Large intestine (tissue), 3 donors: ENCODE results near the gene PIAS3. TPM values are rescaled to one million over a fixed set of nuclear protein-coding genes. Genes with fewer than 3 reads are reported as not detected.

ENCODE experiments used
- DNase-seq, 2 donors: peaks; one replicate each; pipeline versions ENCODE4 v3.0.0 to v3.0.0-alpha.2; 2013
- H3K27ac ChIP-seq: one replicate; pipeline ENCODE4 v1.5.1; 2013; ENCODE audit warnings: low read length
- H3K27me3 ChIP-seq: 2 replicates; pipeline ENCODE4 v1.6.1; 2013; ENCODE audit warnings: low read length; ENCODE audit not compliant: control insufficient read depth, insufficient read depth
- H3K36me3 ChIP-seq: 2 replicates; pipeline ENCODE4 v1.6.1; 2013; ENCODE audit warnings: low read length; ENCODE audit not compliant: control insufficient read depth, insufficient read depth
- H3K4me1 ChIP-seq: one replicate; pipeline ENCODE4 v1.6.1; 2013; ENCODE audit warnings: low read length; ENCODE audit not compliant: control insufficient read depth, insufficient read depth
- H3K4me3 ChIP-seq: one replicate; pipeline ENCODE4 v1.5.1; 2013; ENCODE audit warnings: low read length
- H3K9me3 ChIP-seq: one replicate; pipeline ENCODE4 v1.6.1; 2013; ENCODE audit warnings: mild to moderate bottlenecking, low read depth, low read length, moderate library complexity; ENCODE audit not compliant: control insufficient read depth
- WGBS: methylation state at CpG from one replicate; pipeline ENCODE4 v1.1.5; 2013; ENCODE audit warnings: low lambda C conversion rate; ENCODE audit not compliant: insufficient coverage; 5-methylcytosine and 5-hydroxymethylcytosine counted together
- polyA plus RNA-seq: library from polyadenylated mRNA; unstranded; fragments of 120-200 nt; gene quantifications from one replicate; pipeline ENCODE4 v1.2.1, GENCODE V29; 2013

PIAS3 gene
- polyA plus RNA-seq, 1 donor: 25.6 TPM

DNA sequence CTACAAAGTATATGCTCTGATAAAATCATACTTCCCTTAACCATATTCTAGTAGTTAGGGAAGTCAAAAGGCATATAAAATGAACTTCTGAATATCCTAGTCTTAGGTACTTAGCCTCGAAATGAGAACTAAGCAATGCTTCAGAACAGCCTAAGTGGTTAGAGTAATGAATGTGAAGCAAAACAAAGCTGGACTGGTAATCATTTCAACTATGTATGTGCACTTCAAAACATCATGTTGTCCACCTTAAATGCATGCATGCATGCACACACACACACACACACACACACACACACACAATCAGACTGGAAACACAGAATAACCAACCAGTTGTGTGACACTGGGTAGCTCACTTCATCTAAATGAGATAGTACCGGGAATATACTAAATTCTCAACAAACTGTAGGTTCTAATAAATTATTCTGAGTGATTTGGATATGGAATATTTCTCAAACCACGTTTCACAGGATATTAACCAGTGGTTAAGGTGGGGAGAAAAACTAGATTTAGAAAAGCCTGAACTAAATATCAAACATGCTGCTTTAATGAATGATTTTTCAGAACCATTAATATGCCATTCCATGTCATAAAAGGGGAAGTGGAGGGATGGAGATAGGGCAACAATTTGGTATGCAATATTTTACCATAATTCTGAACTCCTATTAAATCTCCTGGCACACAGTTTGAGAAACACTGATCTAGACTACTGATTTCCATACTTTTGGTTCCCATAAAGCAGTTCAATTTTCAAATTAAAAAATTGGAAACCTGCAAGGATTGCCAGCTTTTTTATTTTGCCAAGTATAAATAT lies 54.4 kb downstream of the PIAS3 start:
- no peaks in the 10 kb centered on the region for H3K4me1 ChIP-seq
- H3K4me3 ChIP-seq: no peak overlapping the region
- no peaks in the 10 kb centered on the region for H3K27me3 ChIP-seq
- no peaks in the 10 kb centered on the region for H3K9me3 ChIP-seq
- H3K36me3 ChIP-seq: peaks cover 4% of the 10 kb centered on the region
- H3K27ac ChIP-seq: no peak overlapping the region
- DNase-seq: no peak
- WGBS: 80% methylated on average over 1 of the region's 3 CpGs

DNA sequence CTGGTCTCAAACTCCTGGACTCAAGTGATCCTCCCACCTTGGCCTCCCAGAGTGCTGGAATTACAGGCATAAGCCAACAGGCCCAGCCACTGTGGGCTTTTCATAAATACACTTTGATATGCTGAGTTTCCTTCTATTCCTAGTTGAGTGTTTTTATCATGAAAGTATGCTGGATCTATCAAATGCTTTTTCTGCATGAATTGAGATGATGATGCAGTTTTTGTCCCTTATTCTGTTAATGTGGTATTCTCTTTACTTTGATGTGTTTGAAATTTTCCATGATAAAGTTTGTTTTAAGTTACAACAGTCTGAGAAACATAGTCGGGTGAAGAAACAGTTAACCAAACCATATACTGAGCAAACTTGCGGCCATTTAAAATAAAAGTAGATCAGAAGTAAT lies 59.1 kb downstream of the PIAS3 start:
- H3K4me3 ChIP-seq: no peak overlapping the region
- DNase-seq: no peak
- H3K27ac ChIP-seq: no peak overlapping the region
- WGBS: no CpG with 5 or more reads among the region's 2 CpGs
- peaks cover 6% of the 10 kb centered on the region for H3K9me3 ChIP-seq
- H3K27me3 ChIP-seq: no peaks in the 10 kb centered on the region
- H3K4me1 ChIP-seq: no peaks in the 10 kb centered on the region
- H3K36me3 ChIP-seq: no peaks in the 10 kb centered on the region

Other genes with a start within 250 kb of the PIAS3 start
- 62.3 TPM for gene PDZK1, start 151.7 kb downstream of the PIAS3 start, polyA plus RNA-seq
- gene CD160, start 139.6 kb downstream of the PIAS3 start, polyA plus RNA-seq: 2.6 TPM
- 14.7 TPM for gene RNF115, start 35.0 kb downstream of the PIAS3 start, polyA plus RNA-seq
- gene POLR3C, start 34.9 kb downstream of the PIAS3 start, polyA plus RNA-seq: 26.1 TPM
- gene NUDT17, start 13.5 kb downstream of the PIAS3 start, polyA plus RNA-seq: 5.1 TPM
- gene ANKRD35, start 26.8 kb upstream of the PIAS3 start, polyA plus RNA-seq: 0.93 TPM
- gene ITGA10, start 51.0 kb upstream of the PIAS3 start, polyA plus RNA-seq: 1.1 TPM
- gene PEX11B, start 59.6 kb upstream of the PIAS3 start, polyA plus RNA-seq: 33.6 TPM
- gene RBM8A, start 68.4 kb upstream of the PIAS3 start, polyA plus RNA-seq: 122 TPM
- 12.0 TPM for gene LIX1L, start 98.9 kb upstream of the PIAS3 start, polyA plus RNA-seq
- 0.79 TPM for gene ANKRD34A, start 105.5 kb upstream of the PIAS3 start, polyA plus RNA-seq
- 29.6 TPM for gene POLR3GL, start 105.6 kb upstream of the PIAS3 start, polyA plus RNA-seq
- 607 TPM for gene TXNIP, start 137.5 kb upstream of the PIAS3 start, polyA plus RNA-seq
- 0.46 TPM for gene HJV, start 162.7 kb upstream of the PIAS3 start, polyA plus RNA-seq